SK-N-SH (cell line): ENCODE measurements around the gene FABP6. TPM values are rescaled to one million over a fixed set of nuclear protein-coding genes. Genes with fewer than 3 reads are reported as not detected.

Source experiments
- CTCF ChIA-PET: fragments of 300-600, 350-600 bp; formaldehyde crosslinking; extraction: SDS; loops from one replicate; lab custom pipeline; 2021; lab: Yijun Ruan, JAX
- POLR2A ChIA-PET: fragments of 350-600 bp; sonication (Branson Sonifier 250); formaldehyde crosslinking; extraction: SDS; loops from one replicate; lab custom pipeline; 2020; ENCODE audit warnings: antibody characterized with exemption, inconsistent platforms; lab: Yijun Ruan, JAX
- DNase-seq: peaks from one replicate; pipeline ENCODE4 v3.0.0; 2012
- H2AFZ ChIP-seq: fragments of 200-600 bp; sonication (generic); 2 replicates; pipeline ENCODE4 v1.8.1; 2016; ENCODE audit warnings: antibody characterized with exemption, mild to moderate bottlenecking, low read depth
- H3F3A ChIP-seq: fragments of 200-600 bp; sonication (generic); replicated peaks from 2 replicates; pipeline ENCODE3; 2016; ENCODE audit warnings: antibody characterized with exemption, mild to moderate bottlenecking; ENCODE audit not compliant: insufficient read depth
- H3K27ac ChIP-seq, 2 experiments: fragments of 200-500 bp in 1 of 2; fragments of 200-600 bp in 1 of 2; sonication (Bioruptor generic) in 1 of 2; sonication (generic), shearing (Covaris generic) in 1 of 2; 2 replicates each; pipeline versions ENCODE4 v1.5.1 to v1.6.1; 2014 to 2016; ENCODE audit warnings: low read depth in 2 of 2, inconsistent platforms in 1 of 2, low read length in 1 of 2, mild to moderate bottlenecking in 1 of 2, mixed read lengths in 1 of 2
- H3K27me3 ChIP-seq: fragments of 200-600 bp; sonication (generic), shearing (Covaris generic); 2 replicates; pipeline ENCODE4 v1.6.1; 2016; ENCODE audit warnings: mixed run types; ENCODE audit not compliant: insufficient read depth
- H3K36me3 ChIP-seq, 2 experiments: fragments of 200-500 bp in 1 of 2; fragments of 200-600 bp in 1 of 2; sonication (Bioruptor generic) in 1 of 2; sonication (generic) in 1 of 2; replicated peaks in 1 of 2; 2 replicates each; pipeline versions ENCODE3 to v1.5.1; 2014 to 2016; ENCODE audit warnings: low read length in 1 of 2, mild to moderate bottlenecking in 1 of 2; ENCODE audit not compliant: insufficient read depth in 2 of 2, control insufficient read depth in 1 of 2
- H3K4me1 ChIP-seq, 2 experiments: fragments of 200-500 bp in 1 of 2; fragments of 200-600 bp in 1 of 2; sonication (Bioruptor generic) in 1 of 2; sonication (generic), shearing (Covaris generic) in 1 of 2; 2 replicates each; pipeline versions ENCODE4 v1.5.1 to v1.6.1; 2014 to 2016; ENCODE audit warnings: low read depth in 1 of 2, low read length in 1 of 2, mixed run types in 1 of 2; ENCODE audit not compliant: insufficient read depth in 2 of 2, control insufficient read depth in 1 of 2
- H3K4me2 ChIP-seq: fragments of 200-600 bp; sonication (generic), shearing (Covaris generic); 2 replicates; pipeline ENCODE4 v1.6.1; 2017; ENCODE audit warnings: mixed run types
- H3K4me3 ChIP-seq, 2 experiments: fragments of 200-500 bp in 1 of 2; fragments of 200-600 bp in 1 of 2; sonication (Bioruptor generic) in 1 of 2; sonication (generic), shearing (Covaris generic) in 1 of 2; 2 replicates each; pipeline versions ENCODE4 v1.5.1 to v1.8.1; 2014 to 2016; ENCODE audit warnings: low read depth in 2 of 2, inconsistent platforms in 1 of 2, low read length in 1 of 2, mild to moderate bottlenecking in 1 of 2, mixed read lengths in 1 of 2, moderate library complexity in 1 of 2
- H3K79me2 ChIP-seq: fragments of 200-600 bp; sonication (generic); 2 replicates; pipeline ENCODE4 v1.8.1; 2017; ENCODE audit warnings: mild to moderate bottlenecking; ENCODE audit not compliant: insufficient read depth
- H3K9ac ChIP-seq: fragments of 200-600 bp; sonication (generic); 2 replicates; pipeline ENCODE4 v1.6.1; 2017; ENCODE audit warnings: mixed run types
- H3K9me2 ChIP-seq: fragments of 200-600 bp; sonication (generic); 2 replicates; pipeline ENCODE4 v1.6.1; 2017; ENCODE audit warnings: mixed run types
- H3K9me3 ChIP-seq: fragments of 200-600 bp; sonication (generic); 2 replicates; pipeline ENCODE4 v1.6.1; 2017; ENCODE audit warnings: mixed run types, mild to moderate bottlenecking, moderate library complexity
- H4K20me1 ChIP-seq: fragments of 200-600 bp; sonication (generic); 2 replicates; pipeline ENCODE4 v1.6.1; 2017; ENCODE audit warnings: mild to moderate bottlenecking, mixed run types; ENCODE audit not compliant: insufficient read depth
- CHD2 ChIP-seq: fragments of 150-350 bp; IDR thresholded peaks from 2 replicates; pipeline ENCODE4 v1.6.1; 2018; ENCODE audit warnings: low read length; ENCODE audit not compliant: partially characterized antibody
- ELF1 ChIP-seq: IDR thresholded peaks from 2 replicates; pipeline ENCODE4 v1.4.0; 2012
- EP300 ChIP-seq, 2 experiments: IDR thresholded peaks; 2 replicates each; pipeline versions ENCODE4 v1.4.0 to v1.6.1; 2012; ENCODE audit warnings: borderline replicate concordance in 1 of 2, low read depth in 1 of 2, low read length in 1 of 2
- FOSL2 ChIP-seq: IDR thresholded peaks from 2 replicates; pipeline ENCODE4 v1.4.0; 2012; ENCODE audit warnings: low read depth, mild to moderate bottlenecking, moderate library complexity, borderline replicate concordance
- FOXM1 ChIP-seq: IDR thresholded peaks from 2 replicates; pipeline ENCODE4 v1.4.0; 2012; ENCODE audit warnings: low read depth, mild to moderate bottlenecking
- JUND ChIP-seq: IDR thresholded peaks from 2 replicates; pipeline ENCODE4 v1.4.0; 2012
- POLR2AphosphoS5 ChIP-seq: IDR thresholded peaks from 2 replicates; pipeline ENCODE4 v1.6.1; 2012; ENCODE audit warnings: low read depth, low read length
- RAD21 ChIP-seq: IDR thresholded peaks from 2 replicates; pipeline ENCODE4 v1.6.1; 2012; ENCODE audit warnings: mild to moderate bottlenecking, low read length
- RFX5 ChIP-seq: IDR thresholded peaks from 2 replicates; pipeline ENCODE4 v1.6.1; 2012; ENCODE audit warnings: mild to moderate bottlenecking, improper control_type of control experiment, low read length
- RXRA ChIP-seq: IDR thresholded peaks from 2 replicates; pipeline ENCODE4 v1.4.0; 2012; ENCODE audit warnings: low read depth, mild to moderate bottlenecking, borderline replicate concordance
- WGBS: methylation state at CpG from one replicate; pipeline ENCODE4 v1.1.6; 2017; ENCODE audit warnings: low lambda C conversion rate; 5-methylcytosine and 5-hydroxymethylcytosine counted together
- polyA plus RNA-seq, 3 experiments: library from polyadenylated mRNA; depleted of rRNA; stranded (reverse); fragments of >200 nt; gene quantifications; 2 replicates each; pipeline ENCODE4 v1.2.3, GENCODE V29; 2012
- TF ChIP-seq, protein P1 (sequence below): IDR thresholded peaks from 2 replicates; pipeline ENCODE4 v1.4.0; 2012; ENCODE audit warnings: low read depth, borderline replicate concordance
- TF ChIP-seq, protein P2 (sequence below): fragments of 150-350 bp; IDR thresholded peaks from 2 replicates; pipeline ENCODE4 v1.6.1; 2016; ENCODE audit warnings: mild to moderate bottlenecking, low read depth, low read length
- TF ChIP-seq, protein P3 (sequence below): fragments of 150-350 bp; IDR thresholded peaks from 2 replicates; pipeline ENCODE4 v1.6.1; 2017; ENCODE audit warnings: antibody characterized with exemption, low read length, low read depth, borderline replicate concordance
- TF ChIP-seq, protein P4 (sequence below): IDR thresholded peaks from 2 replicates; pipeline ENCODE4; 2012
- TF ChIP-seq, protein P5 (sequence below): fragments of 200-600 bp; sonication (generic); IDR thresholded peaks from 2 replicates; pipeline ENCODE4 v1.6.1; 2017; ENCODE audit warnings: antibody characterized with exemption, mild to moderate bottlenecking, moderate library complexity

The FABP6 gene
- polyA plus RNA-seq, 1 of the 3 experiments (the other 2 are of a cell fraction) = 1.1 TPM

DNA sequence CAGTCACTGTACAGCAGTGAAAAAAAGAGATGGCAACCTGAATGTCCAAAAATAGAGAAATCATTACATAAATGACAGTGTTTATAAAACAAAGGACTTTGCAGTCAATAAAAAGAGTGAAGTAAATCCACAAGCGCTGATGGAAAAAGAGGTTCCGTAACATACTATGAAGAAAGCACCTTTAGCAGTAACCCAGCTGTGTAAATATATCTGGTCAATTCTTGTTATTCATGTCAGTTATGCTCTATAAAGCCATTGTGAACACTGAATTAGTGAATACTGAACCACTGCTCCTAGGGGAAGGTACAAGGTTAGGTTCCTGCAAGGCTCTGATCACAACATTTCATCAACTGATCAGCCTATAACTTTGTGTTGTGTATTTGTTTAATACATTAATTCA, 43.6 kb downstream of the FABP6 start:
- no peaks in the 10 kb centered on the region for H3K9me2 ChIP-seq
- H3K9me3 ChIP-seq = no peaks in the 10 kb centered on the region
- H3F3A ChIP-seq = no peaks in the 10 kb centered on the region
- no peak overlapping the region for H3K9ac ChIP-seq
- TF ChIP-seq, protein P1, sequence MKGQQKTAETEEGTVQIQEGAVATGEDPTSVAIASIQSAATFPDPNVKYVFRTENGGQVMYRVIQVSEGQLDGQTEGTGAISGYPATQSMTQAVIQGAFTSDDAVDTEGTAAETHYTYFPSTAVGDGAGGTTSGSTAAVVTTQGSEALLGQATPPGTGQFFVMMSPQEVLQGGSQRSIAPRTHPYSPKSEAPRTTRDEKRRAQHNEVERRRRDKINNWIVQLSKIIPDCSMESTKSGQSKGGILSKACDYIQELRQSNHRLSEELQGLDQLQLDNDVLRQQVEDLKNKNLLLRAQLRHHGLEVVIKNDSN = no peak
- TF ChIP-seq, protein P2, sequence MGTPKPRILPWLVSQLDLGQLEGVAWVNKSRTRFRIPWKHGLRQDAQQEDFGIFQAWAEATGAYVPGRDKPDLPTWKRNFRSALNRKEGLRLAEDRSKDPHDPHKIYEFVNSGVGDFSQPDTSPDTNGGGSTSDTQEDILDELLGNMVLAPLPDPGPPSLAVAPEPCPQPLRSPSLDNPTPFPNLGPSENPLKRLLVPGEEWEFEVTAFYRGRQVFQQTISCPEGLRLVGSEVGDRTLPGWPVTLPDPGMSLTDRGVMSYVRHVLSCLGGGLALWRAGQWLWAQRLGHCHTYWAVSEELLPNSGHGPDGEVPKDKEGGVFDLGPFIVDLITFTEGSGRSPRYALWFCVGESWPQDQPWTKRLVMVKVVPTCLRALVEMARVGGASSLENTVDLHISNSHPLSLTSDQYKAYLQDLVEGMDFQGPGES = no peak
- H3K27me3 ChIP-seq = no peaks in the 10 kb centered on the region
- H3K27ac ChIP-seq = no peak overlapping the region
- WGBS = 95% methylated on average over 2 of the region's 2 CpGs
- CTCF ChIA-PET = interaction anchor here (3.1 kb wide), 1 partner anchor 72 kb away, joined by 11 read pairs; no protein-coding TSS in a partner anchor
- no peak overlapping the region for H2AFZ ChIP-seq
- no peaks in the 10 kb centered on the region for H4K20me1 ChIP-seq
- no peak for DNase-seq
- H3K4me3 ChIP-seq = no peak overlapping the region
- H3K79me2 ChIP-seq = no peaks in the 10 kb centered on the region
- POLR2A ChIA-PET = no interaction called here
- peaks cover 19 to 20% of the 10 kb centered on the region in 2 experiments for H3K36me3 ChIP-seq
- no peak overlapping the region for H3K4me2 ChIP-seq
- peaks cover 11 to 26% of the 10 kb centered on the region in 2 experiments; a peak in 3 of 4 replicates for H3K4me1 ChIP-seq

DNA sequence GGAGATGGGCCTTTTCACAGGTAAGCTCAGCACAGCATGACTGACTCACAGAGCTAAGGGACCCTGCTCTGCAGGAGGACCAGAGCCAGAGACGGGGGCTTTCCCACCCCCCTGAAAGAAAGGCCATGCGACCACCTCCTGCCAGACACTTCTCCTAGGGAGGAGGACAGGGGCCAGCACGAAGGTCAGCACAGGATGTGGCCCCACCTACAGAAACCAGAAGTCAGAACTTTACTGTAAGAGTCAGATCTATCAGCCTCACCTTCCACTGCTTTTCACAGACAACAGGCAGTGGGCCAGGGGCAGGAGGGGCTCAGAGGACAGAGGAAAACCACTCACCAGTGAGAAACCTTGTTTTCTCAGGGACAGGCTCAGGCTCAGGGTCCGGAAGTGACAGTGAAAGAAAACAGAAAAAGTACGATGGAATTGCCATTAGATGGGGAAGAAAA, 45.2 kb downstream of the FABP6 start:
- H4K20me1 ChIP-seq = no peaks in the 10 kb centered on the region
- H3K4me1 ChIP-seq = peaks cover 11 to 27% of the 10 kb centered on the region in 2 experiments; a peak in 3 of 4 replicates
- H3K79me2 ChIP-seq = no peaks in the 10 kb centered on the region
- no peak overlapping the region for H3K27ac ChIP-seq
- no peak overlapping the region for H2AFZ ChIP-seq
- no peak overlapping the region for H3K4me3 ChIP-seq
- no peaks in the 10 kb centered on the region for H3F3A ChIP-seq
- TF ChIP-seq RAD21 (no peak), POLR2AphosphoS5 (no peak), EP300 (IDR thresholded peaks at IDR 0.05; ENCODE audit: borderline replicate concordance in 1 of 2, low read depth in 1 of 2, low read length in 1 of 2) (no peak), RFX5 (no peak), RXRA (no peak), ELF1 (no peak), FOSL2 (no peak), JUND (no peak), FOXM1 (no peak), CHD2 (no peak)
- TF ChIP-seq, protein P3, sequence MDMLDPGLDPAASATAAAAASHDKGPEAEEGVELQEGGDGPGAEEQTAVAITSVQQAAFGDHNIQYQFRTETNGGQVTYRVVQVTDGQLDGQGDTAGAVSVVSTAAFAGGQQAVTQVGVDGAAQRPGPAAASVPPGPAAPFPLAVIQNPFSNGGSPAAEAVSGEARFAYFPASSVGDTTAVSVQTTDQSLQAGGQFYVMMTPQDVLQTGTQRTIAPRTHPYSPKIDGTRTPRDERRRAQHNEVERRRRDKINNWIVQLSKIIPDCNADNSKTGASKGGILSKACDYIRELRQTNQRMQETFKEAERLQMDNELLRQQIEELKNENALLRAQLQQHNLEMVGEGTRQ = no peak
- TF ChIP-seq, protein P4, sequence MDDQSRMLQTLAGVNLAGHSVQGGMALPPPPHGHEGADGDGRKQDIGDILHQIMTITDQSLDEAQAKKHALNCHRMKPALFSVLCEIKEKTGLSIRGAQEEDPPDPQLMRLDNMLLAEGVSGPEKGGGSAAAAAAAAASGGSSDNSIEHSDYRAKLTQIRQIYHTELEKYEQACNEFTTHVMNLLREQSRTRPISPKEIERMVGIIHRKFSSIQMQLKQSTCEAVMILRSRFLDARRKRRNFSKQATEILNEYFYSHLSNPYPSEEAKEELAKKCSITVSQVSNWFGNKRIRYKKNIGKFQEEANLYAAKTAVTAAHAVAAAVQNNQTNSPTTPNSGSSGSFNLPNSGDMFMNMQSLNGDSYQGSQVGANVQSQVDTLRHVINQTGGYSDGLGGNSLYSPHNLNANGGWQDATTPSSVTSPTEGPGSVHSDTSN = no peak
- TF ChIP-seq, protein P2 = no peak
- TF ChIP-seq, protein P1 = no peak
- TF ChIP-seq, protein P5, sequence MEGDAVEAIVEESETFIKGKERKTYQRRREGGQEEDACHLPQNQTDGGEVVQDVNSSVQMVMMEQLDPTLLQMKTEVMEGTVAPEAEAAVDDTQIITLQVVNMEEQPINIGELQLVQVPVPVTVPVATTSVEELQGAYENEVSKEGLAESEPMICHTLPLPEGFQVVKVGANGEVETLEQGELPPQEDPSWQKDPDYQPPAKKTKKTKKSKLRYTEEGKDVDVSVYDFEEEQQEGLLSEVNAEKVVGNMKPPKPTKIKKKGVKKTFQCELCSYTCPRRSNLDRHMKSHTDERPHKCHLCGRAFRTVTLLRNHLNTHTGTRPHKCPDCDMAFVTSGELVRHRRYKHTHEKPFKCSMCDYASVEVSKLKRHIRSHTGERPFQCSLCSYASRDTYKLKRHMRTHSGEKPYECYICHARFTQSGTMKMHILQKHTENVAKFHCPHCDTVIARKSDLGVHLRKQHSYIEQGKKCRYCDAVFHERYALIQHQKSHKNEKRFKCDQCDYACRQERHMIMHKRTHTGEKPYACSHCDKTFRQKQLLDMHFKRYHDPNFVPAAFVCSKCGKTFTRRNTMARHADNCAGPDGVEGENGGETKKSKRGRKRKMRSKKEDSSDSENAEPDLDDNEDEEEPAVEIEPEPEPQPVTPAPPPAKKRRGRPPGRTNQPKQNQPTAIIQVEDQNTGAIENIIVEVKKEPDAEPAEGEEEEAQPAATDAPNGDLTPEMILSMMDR = no peak
- POLR2A ChIA-PET = no interaction called here
- CTCF ChIA-PET = no interaction called here
- DNase-seq = no peak
- no peaks in the 10 kb centered on the region for H3K27me3 ChIP-seq
- no peak overlapping the region for H3K4me2 ChIP-seq
- no peak overlapping the region for H3K9ac ChIP-seq
- H3K9me2 ChIP-seq = no peaks in the 10 kb centered on the region
- no peaks in the 10 kb centered on the region for H3K9me3 ChIP-seq
- 84% methylated on average over 5 of the region's 5 CpGs for WGBS
- peaks cover 7 to 18% of the 10 kb centered on the region in 2 experiments for H3K36me3 ChIP-seq
